GM19438 (cell line): ENCODE results near the gene GCFC2.

ENCODE experiments used
- ATAC-seq: cut with Tn5 transposase; IDR thresholded peaks from one replicate; pipeline ENCODE4 v1.9.1; 2021; ENCODE audit warnings: low read depth; ENCODE audit not compliant: unreplicated experiment

Gene GCFC2

DNA sequence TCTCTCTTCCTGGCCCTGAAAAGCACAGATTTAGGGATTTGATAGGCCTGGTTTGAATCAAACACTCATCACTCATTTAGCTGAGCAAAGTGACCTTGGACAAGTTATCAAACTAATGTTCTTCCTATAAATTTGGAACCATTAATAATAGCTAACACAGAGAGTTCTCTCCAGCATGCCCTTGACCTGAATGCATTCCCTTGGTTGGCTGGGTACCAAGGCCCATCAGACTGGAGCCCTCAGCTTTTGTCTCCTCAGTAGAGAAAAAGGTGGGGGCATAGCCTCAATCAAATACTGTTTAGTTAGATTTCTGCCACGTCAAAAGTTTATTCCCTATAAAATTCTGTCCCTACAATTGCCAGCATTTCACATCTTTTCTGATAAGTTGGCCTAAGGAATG is 77.9 kb downstream of the GCFC2 start:
- ATAC-seq = no peak

DNA sequence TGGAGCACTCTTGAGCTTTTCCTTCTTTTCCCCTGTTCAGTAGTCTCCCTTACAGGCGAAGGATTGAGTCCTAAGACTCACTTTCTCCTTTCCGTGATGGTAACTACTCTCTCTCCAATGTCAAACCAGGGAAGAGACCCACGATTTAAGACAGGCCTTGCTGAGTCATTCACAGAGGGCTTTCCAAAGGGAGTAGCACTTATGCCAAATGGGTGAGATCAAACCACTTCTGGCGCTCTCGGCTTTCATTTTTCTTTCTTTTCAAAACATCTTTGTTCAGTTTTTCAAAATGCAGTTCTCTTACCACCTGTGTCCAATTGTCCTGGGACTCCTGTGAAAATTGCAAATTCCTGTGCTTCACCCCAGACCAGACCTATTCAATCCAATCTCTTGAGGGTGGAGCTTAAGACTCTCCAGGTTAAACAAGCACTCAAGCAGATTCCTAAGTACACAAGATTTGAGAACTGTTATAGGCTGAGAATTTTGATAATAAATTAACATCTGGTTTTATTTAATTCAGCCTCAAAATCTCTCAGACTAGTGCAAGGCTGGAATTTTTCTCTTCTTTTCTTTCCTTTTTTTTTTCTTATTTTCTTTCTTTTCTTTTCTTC is 78.5 kb downstream of the GCFC2 start:
- no peak for ATAC-seq

- peak; percentile 75 for ATAC-seq
These were observed 82.7 kb downstream of the GCFC2 start for GRCh38 chr2:75627902-75628504.

GRCh38 chr2:75622929-75623328 is 87.8 kb downstream of the GCFC2 start:
- no peak for ATAC-seq

DNA sequence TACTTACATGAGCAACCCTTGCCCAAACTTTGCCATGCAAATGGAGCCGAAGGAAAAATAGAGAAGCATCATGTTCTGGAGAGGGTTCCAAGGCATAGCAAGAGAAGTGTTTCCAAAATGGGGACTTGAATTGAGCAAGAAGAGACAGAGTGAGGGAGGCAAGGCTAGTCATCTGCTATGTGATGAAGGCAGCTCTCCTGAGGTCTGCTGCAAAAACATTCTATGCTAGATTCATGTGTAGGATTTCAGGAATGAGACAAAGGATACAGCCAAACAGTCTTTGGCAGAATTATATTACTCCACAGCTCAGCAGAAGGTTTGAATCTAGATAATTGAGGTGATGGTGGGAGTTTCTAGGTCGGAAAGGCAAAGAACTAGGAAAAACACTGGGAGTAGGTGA is 88.2 kb downstream of the GCFC2 start:
- ATAC-seq = no peak

DNA sequence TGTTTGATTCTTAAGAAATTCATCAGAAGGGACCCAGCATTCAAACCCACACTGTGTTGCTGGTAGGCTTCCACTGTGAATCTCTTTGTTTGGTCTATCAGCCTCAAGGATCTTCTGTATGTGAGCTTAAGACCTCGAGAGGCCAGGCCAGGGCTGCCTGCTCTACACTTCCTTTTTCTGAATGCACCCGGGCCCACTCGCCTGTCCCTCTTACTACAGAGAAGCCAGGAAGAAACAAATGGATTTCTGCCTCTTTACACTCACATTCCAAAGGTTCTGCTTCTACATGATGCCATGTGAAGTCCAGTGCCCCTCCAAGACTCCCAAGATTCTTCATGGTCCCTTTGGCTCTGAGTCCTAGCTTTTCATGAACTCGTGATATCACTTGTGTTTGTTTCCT is 89.5 kb downstream of the GCFC2 start:
- no peak for ATAC-seq

DNA sequence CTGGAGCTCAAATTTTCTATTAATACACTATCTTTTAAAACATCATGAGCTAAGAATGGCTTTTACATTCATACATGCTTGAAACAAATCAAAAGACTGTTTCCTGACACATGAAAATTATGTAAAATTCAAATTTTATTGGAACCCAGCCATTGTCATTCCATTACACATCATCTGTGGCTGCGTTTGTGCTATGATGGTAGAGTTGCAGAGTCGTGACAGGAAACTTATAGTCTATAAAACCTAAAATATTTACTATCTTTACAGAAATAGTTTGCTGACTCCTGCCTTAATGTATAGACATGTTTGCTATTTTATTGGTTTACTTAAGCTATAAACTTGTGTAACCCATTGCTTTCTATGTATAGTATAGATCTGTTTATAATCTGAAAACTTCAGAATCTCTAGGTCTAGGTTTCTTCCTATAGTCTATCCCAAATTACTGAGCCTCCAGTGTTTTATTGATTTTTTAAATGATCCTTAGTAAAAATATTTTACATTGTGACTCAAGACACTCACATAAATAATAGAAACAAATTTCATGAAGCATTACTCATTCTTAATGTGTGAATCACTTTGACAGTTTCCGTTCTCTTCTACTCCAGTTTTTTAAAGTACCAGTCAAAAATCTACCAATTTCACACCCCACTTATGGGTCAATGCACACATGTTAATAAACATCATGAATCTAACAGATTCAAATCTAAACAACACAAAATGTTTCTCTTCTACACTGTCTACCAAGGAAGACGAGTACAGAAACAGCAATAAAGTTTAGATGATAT is 90.6 kb downstream of the GCFC2 start:
- no peak for ATAC-seq

DNA sequence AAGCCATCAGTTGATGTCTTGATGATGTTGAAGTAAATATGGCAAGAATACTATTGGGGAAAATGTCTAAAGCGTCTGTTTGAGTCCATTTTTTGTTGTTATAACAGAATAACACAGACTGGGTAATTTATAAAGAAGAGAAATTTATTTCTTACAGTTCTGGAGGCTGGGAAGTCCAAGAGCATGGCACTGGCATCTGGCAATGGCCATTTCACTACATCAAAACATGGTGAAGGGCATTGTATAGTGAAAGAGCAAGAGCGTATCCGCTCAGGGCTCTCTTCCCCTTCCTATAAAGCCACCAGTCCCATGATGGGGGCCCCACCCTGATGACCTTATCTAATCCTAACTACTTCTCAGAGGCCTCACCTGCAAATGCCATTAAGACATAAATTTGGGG is 93.8 kb downstream of the GCFC2 start:
- no peak for ATAC-seq

DNA sequence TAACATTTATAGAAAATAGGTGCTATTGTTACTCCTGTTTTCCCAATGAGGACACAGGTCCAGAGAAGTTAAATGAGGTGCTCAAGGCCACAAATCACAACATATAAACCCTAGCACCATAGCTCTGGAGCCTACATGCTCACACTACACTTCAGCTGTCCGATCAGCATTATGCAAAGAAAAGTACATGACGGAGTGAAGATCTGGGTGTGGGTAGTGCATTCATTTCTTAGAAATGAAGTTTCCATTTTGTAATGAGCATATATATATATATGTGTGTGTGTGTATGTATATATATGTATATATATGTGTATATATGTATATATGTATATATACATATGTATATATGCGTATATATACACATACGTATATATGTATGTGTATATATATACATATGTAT is 94.3 kb downstream of the GCFC2 start:
- no peak for ATAC-seq

- ATAC-seq = no peak
These were observed 96.5 kb downstream of the GCFC2 start for GRCh38 chr2:75614162-75614651.

- ATAC-seq = no peak
These were observed 97.9 kb downstream of the GCFC2 start for GRCh38 chr2:75612862-75613243.
